NCI-H524 (cell line): ENCODE measurements around the gene RCAN2.
"Not testable (repeated sequence)": the region's sequence is repeated elsewhere in the genome, so short reads cannot be mapped to it uniquely, and the experiment has no call there.

Experiments
- DNase-seq, 2 experiments: peaks; one replicate each; lab custom pipeline; 2025; lab: John Stamatoyannopoulos, UW

The RCAN2 gene

DNA sequence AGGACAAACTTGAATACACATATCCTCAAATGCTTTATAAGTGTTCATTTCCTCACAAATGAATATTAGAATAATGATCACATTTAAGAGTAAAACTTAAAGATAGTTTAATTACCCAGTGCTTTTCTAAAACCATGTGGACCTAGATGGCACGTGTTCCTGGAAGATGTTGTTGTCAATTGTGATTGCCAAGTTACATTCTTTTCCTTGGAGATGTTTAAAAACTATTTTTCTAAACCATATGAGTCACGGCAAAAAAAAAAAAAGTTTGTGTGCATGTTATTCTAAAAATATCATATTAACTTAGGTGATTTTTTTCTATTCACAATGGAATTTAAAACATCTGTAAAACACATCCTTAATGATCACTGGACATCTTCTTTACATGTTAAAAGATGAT lies 51.1 kb downstream of the RCAN2 start:
- no peak for DNase-seq

DNA sequence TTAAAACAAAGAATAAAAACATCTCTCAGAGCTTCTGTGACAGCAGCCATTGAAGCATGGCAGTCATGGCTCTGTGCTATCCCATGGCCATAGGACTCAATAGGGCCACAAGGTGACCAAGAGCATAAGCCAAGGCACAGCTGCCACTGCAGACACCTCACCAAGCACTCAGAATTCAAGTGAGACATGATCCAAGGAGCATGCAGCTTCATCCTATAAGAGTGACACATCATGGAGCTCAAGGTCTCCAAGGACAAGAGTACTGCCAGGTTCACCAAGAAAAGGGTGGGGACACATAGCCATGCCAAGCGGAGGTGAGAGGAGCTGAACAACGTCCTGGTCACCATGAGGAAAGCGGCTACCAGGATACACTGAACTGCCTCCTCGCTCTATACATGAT lies 53.0 kb downstream of the RCAN2 start:
- no peak for DNase-seq

DNA sequence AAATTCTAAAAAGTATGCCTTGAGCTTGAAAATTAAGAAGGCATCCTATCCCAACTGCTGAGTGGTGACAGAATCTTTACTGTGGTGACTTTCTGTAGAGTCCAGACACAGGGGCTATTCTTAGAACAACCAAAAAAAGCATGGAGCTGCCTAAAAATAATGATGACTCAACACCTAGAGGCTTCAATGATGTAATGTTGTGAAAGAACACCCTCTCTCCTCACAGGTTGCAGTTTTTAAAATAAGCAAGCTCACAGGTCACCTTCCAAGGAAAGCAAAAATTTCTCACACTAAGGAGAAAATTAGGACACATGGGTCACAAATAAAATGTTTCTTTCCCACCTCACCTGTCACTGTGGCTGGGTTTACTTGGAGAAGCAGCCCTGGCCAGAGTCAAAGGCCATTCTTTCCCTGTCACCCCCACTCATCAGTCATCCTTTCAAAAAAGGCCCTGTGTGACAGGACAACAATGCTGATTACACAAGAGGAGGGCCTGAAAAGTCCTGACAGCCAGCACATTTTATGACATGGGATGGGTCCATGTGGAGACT lies 53.5 kb downstream of the RCAN2 start:
- no peak for DNase-seq

DNA sequence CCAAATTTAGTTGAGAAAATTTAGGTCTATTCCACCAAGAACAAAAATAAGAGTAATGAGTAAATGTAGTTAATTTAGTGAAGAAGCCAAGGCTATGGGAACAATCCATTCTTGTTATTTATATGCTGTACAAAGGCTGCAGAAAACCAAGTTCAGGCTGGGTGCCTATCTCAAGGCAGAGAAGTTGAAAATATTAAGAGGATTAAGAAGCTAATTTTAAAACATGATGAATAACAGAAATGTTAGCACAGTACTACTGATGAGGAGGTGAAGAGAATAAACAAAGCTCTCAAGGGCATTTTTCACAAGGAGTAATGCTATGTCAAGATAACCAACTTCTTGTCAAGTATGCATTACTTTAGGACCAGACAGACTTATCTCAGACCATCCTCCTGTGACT lies 68.6 kb downstream of the RCAN2 start:
- DNase-seq, result no peak

DNA sequence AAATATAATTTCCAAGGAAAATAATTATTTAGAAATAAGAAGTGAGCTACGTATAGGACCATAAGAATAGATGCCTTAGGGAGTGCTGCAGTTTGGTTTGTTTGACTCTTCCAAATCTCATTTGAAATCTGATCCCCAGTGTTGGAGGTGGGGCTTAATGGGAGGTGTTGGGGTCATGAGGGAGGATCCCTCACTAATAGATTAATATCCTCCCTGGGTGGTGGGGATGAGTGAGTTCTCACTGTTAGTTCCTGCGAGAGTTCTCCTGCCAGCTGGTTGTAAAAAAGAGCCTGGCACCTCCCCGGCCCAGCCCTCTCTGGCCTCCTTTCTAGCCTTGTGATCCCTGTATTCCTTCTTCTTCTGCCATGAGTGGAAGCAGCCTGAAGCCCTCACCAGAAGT lies 69.3 kb downstream of the RCAN2 start:
- peak in 1 of 2 experiments; percentile 39 for DNase-seq

DNA sequence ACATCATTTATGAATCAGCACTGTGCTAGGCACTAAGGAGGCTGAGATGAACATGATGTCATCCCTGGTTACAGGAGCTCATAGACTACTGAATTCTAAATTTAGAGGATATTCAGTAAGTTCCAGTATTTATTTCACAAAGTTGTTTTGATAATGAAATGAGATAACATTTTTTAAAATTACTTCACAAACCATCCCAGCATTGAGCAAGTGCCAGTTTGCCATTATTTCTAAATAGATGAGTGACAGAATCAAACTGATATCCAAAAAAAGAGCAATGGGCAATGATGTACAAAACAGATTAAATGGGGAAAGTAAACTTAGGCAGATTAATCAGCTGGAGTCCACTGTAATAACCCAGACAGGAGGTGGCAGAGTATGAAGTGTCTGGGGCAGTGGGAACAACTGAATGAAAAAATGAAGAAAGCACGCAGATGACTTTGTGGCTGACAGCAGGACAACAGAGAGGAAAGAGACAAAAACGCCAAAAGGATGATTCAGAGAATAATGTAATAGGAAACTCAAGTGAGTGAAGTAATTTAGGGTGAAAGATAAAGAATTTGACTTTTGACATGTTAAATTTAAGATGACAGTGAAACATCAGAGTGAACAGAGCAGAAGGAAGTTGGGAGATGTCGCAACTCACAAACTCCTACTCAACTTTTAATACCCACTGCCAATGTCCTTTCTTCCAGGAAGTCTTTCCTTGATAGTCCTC lies 70.2 kb downstream of the RCAN2 start:
- no peak for DNase-seq

DNA sequence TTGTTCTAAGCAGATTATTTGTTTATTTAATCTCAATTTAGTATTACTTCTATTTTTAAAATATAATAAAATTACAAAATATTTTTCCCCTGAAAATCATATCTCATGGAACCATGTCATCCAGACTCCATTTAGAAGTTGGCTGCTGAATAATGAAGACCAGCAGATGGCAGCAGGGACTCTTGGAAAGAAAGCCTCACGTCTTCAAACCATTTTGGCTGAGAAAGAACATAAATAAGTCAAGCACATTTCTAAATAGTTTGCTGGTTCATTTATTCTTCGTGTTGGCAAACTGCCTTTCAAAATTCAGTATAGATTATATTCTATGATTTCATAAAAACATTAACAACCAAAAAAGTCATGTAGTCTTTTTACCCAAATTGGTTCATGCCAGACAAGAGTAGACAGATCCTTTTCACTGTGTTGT lies 71.7 kb downstream of the RCAN2 start:
- DNase-seq, result peak; percentile 23 to 64

DNA sequence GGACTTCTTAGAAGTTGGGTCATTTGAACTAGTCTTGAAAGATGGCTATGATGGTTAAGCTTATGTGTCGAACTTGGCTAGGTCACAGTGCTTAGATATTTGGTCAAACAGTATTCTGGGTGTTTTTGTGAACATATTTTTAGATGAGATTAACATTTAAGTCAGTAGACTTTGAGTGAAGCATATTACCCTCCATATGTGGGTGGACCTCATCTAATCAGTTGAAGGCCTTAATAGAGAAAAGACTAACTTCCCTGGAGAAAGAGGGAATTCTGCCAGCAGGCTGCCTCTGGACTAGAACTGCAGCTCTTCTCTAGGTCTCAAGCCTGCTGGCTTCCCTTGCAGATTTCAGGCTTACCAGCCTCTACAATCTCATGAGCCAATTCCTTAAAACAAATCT lies 76.9 kb downstream of the RCAN2 start:
- DNase-seq, result no peak

DNA sequence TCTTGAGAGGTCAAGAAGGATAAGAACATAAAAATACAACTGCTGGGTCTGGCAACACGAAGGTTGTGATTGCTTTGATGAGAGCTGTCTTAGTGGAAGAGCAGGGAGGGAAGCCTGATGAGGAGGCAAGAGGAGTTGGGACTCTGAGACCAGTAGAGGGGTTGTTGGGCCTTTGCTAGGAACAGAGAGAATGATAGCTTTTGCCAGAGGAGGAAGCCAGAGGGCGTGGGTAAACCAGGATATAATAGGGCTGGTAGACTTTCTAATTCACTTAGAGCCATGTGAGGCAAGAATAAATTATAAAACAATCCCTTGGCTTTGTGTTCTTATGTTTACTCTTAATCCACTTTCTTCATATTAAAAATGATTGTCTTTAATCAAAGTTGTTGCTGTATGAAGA lies 78.6 kb downstream of the RCAN2 start:
- DNase-seq, result no peak

DNA sequence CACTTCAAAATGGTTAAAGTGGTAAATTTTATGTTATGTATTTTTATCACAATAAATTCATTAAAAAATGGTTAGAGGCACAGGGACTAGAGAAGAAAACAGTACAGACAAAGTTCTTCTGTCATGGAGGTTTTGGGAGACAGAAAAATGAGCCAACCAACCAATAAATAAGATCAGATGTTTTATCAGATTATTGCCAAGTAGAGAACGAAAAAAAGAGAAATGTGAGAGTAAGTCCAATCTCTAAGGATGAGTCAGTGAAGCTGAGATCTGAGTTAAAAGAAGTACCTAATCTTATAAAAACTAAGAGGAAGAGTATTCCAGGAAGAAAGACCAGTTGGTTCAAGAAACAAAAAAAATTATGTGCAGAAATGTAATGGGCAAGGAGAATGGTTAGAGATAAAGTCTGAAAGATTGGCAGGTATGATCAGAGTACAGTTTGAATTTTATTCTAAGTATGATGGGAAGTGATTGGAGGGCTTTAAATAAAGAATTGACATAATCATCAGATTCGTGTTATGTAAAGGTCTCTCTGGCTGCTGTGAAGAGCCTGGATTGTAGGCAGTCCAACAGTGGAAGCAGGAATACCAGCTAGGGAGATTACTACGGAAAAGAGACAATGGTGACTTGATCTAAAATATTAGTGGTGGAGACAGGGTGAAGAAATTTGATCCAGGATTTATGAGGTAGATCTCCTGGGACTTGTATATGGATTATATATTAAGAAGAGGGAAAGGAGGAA lies 79.6 kb downstream of the RCAN2 start:
- DNase-seq, result peak in 1 of 2 experiments; percentile 15

DNA sequence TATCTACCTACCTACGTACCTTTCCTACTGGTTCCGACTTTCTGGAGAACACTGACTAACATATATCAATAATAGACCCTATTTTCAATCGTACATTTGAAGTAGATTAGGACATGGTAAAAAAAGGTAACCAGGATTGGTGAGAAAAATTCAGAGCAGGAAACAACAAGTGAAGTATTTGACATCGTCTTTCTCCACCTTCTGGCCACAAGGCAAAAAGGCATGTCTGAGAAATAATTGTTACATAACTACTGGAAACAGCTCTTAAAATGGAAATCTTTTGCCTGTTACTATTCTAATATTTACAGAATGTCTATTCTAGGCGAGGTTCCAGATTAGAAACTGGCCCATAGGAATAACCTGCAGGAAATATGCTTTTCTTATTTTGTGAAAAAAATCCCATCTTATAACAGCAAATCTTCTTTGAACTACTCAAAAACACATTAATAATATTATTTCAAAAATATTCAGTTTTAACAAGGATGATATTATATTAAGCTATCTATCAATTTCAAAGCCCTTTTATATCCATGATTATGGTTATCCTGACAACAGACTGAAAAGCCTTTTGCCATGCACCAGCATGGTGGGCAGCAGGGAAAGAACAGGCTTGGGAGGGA lies 80.8 kb downstream of the RCAN2 start:
- DNase-seq, result peak in 1 of 2 experiments; percentile 40

DNA sequence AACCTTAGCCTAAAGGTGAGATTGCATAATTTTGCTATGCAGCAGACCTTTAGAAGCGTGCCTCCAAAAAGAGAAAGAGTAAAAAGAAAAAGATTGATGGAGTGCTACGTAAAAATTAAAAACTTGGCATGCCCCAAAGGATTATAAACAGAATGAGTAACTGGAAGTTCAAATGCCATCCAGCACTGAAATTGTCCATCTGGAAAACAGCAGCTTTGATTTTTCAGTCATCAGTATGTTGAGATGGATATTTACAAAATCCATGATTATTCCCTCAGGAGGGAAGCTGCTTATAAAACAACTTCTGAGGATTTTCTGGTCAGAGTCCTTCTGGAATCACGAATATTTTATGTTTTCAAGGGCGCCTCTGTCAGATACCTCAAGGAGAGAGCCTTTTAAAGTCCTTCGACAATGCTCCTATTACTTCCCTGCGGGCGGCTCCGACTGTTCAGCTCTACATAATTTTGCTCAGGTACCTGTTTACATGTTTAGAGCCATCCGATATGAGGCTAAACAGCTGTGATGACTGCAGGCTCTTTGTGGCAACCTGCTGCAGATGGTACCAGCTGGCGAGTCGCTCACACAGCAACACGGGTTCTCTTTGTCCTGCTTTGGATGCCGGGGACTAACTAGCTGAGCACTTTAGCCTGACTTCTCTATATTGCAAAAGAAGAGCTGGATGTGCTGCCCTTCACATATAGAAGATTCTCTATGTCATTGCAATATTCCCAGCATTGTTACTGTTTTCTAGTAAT lies 83.3 kb downstream of the RCAN2 start:
- peak; percentile 51 to 77 for DNase-seq

DNA sequence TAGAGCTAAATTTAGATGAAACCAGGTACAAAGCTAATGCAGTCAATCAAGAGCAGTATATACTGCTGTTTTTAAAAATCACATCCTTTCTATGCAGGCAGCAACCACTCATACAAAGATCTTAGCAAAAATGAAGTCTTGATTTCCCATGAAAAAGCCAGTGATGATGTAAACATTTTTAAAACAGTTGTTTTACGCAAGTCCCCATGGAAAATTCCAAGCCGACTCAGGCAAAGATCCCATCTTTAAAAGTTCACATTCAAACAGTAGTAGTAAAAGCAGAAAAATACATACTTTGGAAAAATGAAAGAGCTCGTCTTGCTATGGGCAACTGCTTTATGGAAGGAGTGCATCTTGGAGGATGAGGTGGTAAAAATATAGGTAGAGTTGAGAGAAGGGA lies 84.0 kb downstream of the RCAN2 start:
- DNase-seq, result no peak

DNA sequence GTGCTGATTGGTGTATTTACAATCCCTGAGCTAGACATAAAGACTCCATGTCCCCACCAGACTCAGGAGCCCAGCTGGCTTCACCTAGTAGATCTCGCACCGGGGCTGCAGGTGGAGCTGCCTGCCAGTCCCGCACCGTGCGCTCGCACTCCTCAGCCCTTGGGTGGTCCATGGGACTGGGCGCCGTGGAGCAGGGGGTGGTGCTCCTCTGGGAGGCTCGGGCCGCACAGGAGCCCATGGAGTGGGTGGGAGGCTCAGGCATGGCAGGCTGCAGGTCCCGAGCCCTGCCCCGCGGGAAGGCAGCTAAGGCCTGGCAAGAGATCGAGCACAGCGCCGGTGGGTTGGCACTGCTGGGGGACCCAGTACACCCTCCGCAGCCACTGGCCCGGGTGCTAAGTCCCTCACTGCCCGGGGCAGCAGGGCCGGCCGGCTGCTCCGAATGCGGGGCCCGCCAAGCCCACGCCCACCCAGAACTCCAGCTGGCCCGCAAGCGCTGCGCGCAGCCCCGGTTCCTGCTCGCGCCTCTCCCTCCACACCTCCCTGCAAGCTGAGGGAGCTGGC lies 85.5 kb downstream of the RCAN2 start:
- DNase-seq, result not testable (repeated sequence)

DNA sequence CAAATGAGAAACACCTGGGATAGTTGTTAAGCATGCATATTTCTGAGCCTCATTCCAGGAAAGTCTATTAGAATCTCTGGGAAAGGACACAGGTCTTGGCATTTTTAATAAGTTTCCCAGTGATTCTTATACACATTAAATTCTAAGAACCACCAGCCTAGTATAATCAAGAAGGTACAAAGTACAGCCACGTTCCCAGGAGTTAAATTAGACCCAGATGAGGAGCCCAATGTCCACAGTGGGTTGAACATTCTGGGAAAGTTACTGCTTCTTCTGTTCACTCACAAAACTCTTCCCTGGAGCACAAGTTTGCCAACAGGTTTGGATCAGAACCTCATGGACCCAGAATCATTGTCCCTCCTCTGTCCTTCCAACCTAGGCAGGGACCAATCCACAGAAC lies 90.4 kb downstream of the RCAN2 start:
- no peak for DNase-seq

DNA sequence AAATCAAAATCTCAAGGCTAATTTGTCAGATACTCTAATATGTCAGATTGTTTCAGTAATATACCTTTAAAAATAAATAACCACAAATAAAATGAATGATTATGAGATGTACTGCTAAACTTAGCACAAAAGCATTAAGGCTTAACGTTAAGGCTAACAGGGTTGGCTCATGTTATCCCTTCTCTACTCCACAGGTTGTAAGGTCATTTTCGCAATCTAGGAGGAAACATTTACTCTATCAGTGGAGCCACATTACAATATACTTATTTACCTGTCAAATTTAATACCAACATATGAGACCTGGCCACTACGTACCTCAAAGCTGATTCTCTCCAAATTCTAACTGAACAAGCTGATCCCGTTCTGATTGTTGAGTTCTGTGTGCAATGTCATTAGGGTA lies 95.7 kb downstream of the RCAN2 start:
- DNase-seq, result no peak

DNA sequence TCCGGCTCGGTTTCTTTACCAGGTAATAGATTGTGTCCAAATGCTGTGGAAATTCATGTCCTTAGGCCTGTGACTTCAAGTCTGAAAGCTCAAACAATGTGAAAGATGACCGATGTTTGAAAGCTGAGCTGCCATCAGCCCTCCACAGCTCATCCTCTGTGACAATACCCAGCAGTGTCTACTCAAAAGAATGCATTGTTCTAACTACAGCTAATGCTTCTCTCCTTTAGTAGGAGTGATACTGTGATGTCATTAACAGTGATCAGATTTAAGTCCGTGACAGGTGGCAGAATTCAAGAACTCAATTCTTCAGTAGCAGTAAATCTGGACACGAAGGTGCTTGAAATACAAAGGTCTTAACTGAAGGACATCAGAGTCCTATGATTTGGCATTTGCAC lies 97.3 kb downstream of the RCAN2 start:
- peak; percentile 22 to 68 for DNase-seq

DNA sequence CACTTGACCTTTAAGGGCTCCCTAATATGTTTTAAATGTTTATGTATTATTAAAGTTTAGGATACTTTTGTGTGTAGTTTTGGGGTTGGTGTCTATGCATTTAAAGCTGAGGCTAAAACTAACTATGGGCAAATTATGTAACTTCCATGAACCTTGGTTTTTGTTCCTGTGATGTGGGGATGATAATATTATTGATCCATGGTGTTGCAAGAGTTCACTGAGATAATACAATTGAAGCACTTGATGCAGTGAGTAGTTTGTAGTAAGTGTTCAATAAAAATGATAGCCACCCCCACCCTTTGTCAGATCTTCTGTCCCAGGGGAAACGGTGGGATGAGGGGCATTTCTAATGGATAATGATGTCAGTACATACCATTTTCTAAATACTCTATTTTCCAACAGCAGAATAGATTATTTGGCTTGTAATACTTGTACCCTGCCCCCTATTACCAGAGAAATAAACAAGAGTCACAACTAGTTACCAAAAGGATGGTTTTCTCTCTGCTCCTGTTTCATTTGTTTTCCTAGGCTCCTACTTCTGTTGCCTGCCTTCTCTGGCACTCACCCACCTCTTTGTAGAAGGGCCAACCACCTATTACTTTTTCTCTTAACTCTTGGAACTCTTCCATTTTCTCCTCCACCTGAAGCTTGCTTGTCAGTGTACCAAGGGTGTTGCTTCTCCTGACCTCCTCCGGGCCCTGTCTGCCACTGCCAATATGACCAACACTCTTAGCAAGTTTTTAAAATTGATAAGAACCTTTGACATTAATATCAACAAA lies 97.9 kb downstream of the RCAN2 start:
- no peak for DNase-seq

DNA sequence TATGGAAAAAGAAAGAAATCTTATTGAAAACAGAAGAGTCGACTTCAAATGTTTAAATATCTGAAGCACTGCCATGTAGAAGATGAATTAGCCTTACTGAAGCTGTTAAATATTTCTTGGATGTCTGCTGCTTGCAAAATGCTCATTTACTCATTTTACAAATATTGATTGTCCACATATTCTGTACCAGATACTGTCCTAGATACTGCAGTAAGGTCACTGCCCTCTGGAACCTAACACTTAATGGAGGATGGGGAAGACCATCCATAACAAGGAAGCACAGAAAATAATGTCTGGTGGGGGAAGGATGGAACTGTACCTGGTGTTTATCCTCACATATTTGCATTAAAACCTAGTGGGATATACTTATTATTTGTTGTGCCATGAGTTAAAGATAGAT lies 99.0 kb downstream of the RCAN2 start:
- no peak for DNase-seq

DNA sequence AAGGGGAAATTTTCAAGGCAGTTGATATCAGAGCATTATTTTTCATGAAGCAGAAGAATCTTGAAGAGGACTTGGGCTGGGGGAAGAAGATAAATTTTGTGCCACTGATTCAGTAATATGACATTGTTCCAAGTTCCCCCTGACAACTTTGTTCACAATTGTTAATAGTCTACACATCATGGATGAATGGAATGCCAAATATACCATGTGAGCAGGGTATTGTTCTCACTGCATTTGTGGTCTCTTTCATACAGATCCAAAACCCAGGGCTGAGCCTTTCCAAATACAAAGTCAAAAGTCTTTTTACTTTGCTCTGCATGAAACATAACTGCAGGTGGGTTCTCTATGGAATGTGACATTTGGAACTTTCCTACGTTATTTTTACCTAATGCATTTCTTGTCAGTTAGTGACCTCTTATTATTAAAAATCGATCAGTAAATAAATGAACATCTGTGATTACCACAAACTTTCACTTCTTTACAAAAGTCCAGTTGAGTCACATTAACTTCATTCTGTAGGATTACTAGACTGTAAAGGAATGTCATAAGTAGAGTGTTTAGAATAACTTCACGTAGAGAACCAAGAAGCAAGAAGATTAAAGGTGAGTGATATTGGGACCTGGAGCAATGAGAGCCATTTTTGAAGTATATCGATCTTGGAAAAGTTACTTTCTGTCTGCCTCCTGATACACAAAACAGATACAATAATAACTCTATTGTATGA lies 100.9 kb downstream of the RCAN2 start:
- DNase-seq, result no peak
